ENCODE results near the gene WIPI1. TPM values are rescaled to one million over a fixed set of nuclear protein-coding genes. Genes with fewer than 3 reads are reported as not detected.
A peak's percentile ranks its signal among the peaks of the same experiment; 100 is the strongest.

Gene WIPI1
- total and polyA plus RNA-seq, 10 of the 15 experiments (the other 5 are each of a cell fraction or from before 2014, with no cell fraction given): 6.5 to 44.5 (median 26.2) TPM

DNA sequence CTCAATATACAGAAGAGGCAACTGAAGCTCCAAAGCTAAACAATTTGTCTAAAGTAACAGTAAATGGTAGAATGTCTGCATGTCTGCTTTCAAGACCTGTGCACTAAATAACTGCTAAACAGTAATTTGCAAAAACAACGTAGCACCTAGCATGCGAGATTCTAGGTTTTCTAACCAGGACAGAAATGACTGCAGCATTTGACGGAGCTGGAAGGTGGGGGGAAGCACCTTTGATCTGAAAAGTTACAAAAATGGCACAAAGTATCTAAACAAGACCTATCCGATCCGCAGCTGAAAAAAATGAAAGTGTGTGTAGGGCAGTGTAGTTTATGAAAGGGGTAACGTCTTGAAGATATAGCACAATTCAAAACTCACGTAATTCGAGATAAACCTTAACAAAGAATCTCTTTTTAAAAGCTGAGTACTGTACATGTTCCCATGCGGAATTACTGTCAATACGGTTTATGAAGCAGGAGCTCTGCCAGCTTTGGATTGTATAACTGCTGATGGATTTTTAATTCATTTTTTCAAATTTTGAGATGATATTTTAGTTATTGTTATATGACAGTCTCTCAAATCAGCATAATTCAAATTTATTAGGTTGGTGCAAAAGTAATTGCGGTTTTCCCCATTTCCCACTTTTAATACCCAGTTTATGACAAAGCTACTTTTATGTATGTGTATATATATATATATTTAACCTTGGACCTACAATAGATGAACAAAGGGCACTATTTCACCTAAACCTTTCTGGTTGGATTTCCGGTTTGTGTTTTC, 1.2 kb upstream of the WIPI1 start (continued):
- TF ChIP-seq MYB (IDR thresholded peaks at IDR 0.05; ENCODE audit: borderline replicate concordance, low read depth, low read length) (no peak), BACH1 (IDR thresholded peaks at IDR 0.05; ENCODE audit: borderline replicate concordance) (no peak), ZNF622 (IDR thresholded peaks at IDR 0.05) (no peak), SUZ12 (IDR thresholded peaks at IDR 0.05; ENCODE audit: unreplicated experiment) (no peak), ZNF274 (IDR thresholded peaks at IDR 0.05; ENCODE audit: insufficient read depth, insufficient read length) (no peak), FOXK2 (IDR thresholded peaks at IDR 0.05) (no peak), FOS (IDR thresholded peaks at IDR 0.05; ENCODE audit: borderline replicate concordance, extremely low read depth, insufficient read length) (no peak), POU2F2 (IDR thresholded peaks at IDR 0.05; ENCODE audit: borderline replicate concordance, low read depth, low read length) (no peak), IKZF1 (conservative IDR thresholded peaks at IDR 0.05) (0 out of 2 replicates have a peak, but pooled peaks have one; percentile 10), HDAC6 (IDR thresholded peaks at IDR 0.05; ENCODE audit: unreplicated experiment) (no peak), MEF2B (IDR thresholded peaks at IDR 0.05; ENCODE audit: partially characterized antibody, poor library complexity, severe bottlenecking) (peak; percentile 25), YY1 (IDR thresholded peaks at IDR 0.05; ENCODE audit: low read depth, low read length) (no peak; the same call in 1 of the 2 replicates), PML (IDR thresholded peaks at IDR 0.05; ENCODE audit: low read length) (no peak), ZBTB4 (CRISPR knock-in tag; IDR thresholded peaks at IDR 0.05) (no peak)
- TF ChIP-seq, protein P1, sequence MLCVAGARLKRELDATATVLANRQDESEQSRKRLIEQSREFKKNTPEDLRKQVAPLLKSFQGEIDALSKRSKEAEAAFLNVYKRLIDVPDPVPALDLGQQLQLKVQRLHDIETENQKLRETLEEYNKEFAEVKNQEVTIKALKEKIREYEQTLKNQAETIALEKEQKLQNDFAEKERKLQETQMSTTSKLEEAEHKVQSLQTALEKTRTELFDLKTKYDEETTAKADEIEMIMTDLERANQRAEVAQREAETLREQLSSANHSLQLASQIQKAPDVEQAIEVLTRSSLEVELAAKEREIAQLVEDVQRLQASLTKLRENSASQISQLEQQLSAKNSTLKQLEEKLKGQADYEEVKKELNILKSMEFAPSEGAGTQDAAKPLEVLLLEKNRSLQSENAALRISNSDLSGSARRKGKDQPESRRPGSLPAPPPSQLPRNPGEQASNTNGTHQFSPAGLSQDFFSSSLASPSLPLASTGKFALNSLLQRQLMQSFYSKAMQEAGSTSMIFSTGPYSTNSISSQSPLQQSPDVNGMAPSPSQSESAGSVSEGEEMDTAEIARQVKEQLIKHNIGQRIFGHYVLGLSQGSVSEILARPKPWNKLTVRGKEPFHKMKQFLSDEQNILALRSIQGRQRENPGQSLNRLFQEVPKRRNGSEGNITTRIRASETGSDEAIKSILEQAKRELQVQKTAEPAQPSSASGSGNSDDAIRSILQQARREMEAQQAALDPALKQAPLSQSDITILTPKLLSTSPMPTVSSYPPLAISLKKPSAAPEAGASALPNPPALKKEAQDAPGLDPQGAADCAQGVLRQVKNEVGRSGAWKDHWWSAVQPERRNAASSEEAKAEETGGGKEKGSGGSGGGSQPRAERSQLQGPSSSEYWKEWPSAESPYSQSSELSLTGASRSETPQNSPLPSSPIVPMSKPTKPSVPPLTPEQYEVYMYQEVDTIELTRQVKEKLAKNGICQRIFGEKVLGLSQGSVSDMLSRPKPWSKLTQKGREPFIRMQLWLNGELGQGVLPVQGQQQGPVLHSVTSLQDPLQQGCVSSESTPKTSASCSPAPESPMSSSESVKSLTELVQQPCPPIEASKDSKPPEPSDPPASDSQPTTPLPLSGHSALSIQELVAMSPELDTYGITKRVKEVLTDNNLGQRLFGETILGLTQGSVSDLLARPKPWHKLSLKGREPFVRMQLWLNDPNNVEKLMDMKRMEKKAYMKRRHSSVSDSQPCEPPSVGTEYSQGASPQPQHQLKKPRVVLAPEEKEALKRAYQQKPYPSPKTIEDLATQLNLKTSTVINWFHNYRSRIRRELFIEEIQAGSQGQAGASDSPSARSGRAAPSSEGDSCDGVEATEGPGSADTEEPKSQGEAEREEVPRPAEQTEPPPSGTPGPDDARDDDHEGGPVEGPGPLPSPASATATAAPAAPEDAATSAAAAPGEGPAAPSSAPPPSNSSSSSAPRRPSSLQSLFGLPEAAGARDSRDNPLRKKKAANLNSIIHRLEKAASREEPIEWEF (IDR thresholded peaks at IDR 0.05; ENCODE audit: insufficient replicate concordance, low read depth, low read length): no peak
- TF ChIP-seq, protein P2, sequence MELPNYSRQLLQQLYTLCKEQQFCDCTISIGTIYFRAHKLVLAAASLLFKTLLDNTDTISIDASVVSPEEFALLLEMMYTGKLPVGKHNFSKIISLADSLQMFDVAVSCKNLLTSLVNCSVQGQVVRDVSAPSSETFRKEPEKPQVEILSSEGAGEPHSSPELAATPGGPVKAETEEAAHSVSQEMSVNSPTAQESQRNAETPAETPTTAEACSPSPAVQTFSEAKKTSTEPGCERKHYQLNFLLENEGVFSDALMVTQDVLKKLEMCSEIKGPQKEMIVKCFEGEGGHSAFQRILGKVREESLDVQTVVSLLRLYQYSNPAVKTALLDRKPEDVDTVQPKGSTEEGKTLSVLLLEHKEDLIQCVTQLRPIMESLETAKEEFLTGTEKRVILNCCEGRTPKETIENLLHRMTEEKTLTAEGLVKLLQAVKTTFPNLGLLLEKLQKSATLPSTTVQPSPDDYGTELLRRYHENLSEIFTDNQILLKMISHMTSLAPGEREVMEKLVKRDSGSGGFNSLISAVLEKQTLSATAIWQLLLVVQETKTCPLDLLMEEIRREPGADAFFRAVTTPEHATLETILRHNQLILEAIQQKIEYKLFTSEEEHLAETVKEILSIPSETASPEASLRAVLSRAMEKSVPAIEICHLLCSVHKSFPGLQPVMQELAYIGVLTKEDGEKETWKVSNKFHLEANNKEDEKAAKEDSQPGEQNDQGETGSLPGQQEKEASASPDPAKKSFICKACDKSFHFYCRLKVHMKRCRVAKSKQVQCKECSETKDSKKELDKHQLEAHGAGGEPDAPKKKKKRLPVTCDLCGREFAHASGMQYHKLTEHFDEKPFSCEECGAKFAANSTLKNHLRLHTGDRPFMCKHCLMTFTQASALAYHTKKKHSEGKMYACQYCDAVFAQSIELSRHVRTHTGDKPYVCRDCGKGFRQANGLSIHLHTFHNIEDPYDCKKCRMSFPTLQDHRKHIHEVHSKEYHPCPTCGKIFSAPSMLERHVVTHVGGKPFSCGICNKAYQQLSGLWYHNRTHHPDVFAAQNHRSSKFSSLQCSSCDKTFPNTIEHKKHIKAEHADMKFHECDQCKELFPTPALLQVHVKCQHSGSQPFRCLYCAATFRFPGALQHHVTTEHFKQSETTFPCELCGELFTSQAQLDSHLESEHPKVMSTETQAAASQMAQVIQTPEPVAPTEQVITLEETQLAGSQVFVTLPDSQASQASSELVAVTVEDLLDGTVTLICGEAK (IDR thresholded peaks at IDR 0.05; ENCODE audit: borderline replicate concordance): peak; percentile 76; the same call in 1 of the 2 replicates
